ENCODE results near the gene ZNF366. TPM values are rescaled to one million over a fixed set of nuclear protein-coding genes. Genes with fewer than 3 reads are reported as not detected.

ZNF366 gene
- total RNA-seq, 2 experiments from 2014 or later, result 0.40 TPM; not detected in 1

DNA sequence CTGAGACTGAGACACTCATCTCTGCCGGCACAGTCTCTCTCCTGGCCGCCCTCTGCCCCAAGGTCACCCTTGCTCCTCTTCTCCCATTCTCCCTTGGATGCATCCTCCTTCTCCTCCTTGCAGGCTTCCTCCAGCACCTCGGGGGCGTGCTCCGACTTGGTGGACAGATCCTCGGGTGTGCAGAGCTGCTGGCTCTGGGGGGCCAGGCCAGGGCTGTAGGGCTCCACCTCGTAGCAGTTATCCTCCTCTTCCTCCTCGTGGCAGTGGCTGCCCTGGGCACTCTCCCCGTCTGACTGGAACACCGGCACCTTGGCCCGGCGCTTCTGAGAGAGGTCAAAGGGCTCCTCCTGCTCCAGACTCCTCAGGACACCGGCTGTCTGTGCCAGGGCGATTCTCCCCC is 63.3 kb downstream of the ZNF366 start:
- Mint-ChIP-seq H3K36me3 (no peaks in the 10 kb centered on the region), H3K4me3 (no peak overlapping the region), H3K9me3 (no peaks in the 10 kb centered on the region), H3K27ac (no peak overlapping the region), H3K27me3 (peaks cover 7% of the 10 kb centered on the region), H3K4me1 (no peaks in the 10 kb centered on the region)
- DNase-seq (no peak), ATAC-seq (ENCODE audit: low read depth) (no peak)
- POLR2A ChIA-PET, result no interaction called here

DNA sequence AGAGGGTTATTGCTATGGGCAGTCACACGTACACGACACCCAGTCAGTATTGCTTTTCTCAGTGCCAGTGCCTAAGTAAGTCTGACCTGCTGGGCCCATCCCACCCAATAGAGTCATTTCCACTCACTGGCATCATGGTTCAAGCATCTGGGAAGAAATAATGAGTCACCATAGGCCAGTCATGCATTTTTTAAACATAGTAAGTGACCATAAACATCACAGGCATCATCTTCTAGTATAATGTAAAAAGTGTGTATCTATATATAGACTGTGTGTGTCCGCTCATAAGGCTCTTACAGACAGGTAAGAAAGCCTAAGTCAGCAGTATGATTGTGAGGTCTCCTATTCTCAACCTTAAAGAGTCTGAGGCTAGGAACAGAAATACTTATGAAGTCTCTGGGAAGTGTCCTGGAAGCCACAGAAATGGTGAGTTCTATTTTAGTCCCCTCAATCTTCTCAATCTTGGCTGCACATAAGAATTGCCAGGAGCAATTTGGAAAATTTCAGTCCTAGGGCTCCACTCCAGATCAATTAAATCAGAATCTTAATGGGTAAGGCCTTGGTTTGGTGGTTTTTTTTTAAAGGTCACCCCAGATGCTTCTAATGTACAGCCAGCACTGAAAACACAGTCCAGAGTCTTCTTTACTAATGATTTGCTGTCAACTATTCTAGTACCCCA is 65.2 kb downstream of the ZNF366 start:
- Mint-ChIP-seq H3K9me3 (no peaks in the 10 kb centered on the region), H3K36me3 (no peaks in the 10 kb centered on the region), H3K4me3 (no peak overlapping the region), H3K4me1 (no peaks in the 10 kb centered on the region), H3K27me3 (no peaks in the 10 kb centered on the region), H3K27ac (no peak overlapping the region)
- POLR2A ChIA-PET, result no interaction called here
- ATAC-seq (ENCODE audit: low read depth) (no peak), DNase-seq (no peak)

DNA sequence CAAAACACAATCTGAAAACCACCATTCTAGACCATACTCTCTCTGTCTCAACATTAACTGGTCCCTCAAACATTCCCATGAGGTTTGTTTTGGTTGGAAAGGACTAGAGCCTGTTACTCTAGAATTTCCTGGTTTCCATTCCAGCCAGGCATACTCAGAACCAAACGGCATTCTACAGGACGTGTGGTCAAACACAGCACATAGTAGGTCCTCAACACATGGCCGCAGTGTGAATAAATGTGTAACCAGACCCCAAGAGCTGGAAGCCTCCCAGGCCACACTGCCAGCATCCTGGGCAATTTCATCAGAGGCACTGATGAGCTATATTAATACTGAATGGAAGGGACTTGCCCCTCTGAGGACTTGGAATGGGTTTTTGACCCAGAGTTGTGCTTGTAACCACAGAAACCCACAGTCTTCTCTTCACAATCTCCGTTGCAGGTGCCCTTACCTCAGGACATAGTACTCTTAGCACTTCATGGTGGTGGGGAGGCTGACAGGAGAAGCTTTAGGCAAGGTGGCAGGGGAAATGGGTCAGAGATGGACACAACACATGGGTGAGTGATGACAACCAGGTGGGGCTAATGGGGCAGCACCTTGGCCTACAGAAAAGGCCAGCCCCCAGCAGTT is 66.0 kb downstream of the ZNF366 start:
- POLR2A ChIA-PET, result no interaction called here
- Mint-ChIP-seq H3K36me3 (no peaks in the 10 kb centered on the region), H3K27ac (no peak overlapping the region), H3K9me3 (no peaks in the 10 kb centered on the region), H3K27me3 (no peaks in the 10 kb centered on the region), H3K4me3 (no peak overlapping the region), H3K4me1 (no peaks in the 10 kb centered on the region)
- DNase-seq, result no peak
- no peak for ATAC-seq (ENCODE audit: low read depth)

DNA sequence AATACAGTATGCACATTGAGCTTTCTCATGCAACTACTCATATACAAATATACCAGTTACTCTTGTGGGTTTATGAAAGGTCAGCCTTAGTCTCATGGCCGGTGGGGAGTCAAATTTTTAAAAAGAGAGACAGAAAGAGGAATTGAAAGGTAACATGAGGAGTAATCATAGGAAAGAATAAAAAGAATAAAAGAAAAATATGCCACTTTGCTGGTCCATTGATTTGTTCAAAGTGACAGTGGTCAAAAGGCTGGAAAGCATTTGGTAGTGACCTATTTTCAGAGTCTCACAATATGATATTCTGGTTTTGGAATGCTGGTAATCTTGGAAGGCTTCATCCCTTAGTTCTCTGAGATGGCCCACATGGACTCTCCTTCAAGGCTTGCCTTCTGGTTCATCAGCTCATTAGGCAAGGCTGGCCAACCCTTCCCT is 67.0 kb downstream of the ZNF366 start:
- H3K4me3 Mint-ChIP-seq, result no peak overlapping the region
- H3K27ac Mint-ChIP-seq, result no peak overlapping the region
- H3K9me3 Mint-ChIP-seq, result no peaks in the 10 kb centered on the region
- POLR2A ChIA-PET, result no interaction called here
- ATAC-seq (ENCODE audit: low read depth) (no peak), DNase-seq (no peak)
- H3K4me1 Mint-ChIP-seq, result no peaks in the 10 kb centered on the region
- no peaks in the 10 kb centered on the region for H3K36me3 Mint-ChIP-seq
- H3K27me3 Mint-ChIP-seq, result no peaks in the 10 kb centered on the region

DNA sequence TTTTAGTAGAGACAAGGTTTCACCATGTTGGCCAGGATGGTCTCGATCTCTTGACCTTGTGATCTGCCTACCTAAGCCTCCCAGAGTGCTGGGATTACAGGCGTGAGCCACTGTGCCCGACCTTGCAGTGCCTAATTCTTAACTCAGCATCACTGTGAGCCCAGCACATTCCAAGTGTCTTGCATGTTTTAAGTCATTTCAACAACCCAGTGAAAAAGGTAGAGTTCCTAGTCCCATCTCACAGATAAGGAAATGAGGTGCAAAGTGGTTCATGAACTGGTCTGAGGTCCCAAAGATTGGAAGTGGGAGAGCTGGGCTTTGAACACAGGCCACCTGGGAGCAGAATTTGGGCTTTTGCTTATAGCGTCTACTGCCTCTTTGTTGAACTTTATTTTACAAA is 68.0 kb downstream of the ZNF366 start:
- Mint-ChIP-seq H3K4me3 (no peak overlapping the region), H3K4me1 (no peaks in the 10 kb centered on the region), H3K9me3 (no peaks in the 10 kb centered on the region), H3K36me3 (no peaks in the 10 kb centered on the region), H3K27ac (no peak overlapping the region), H3K27me3 (peaks cover 2% of the 10 kb centered on the region)
- ATAC-seq (ENCODE audit: low read depth) (no peak), DNase-seq (no peak)
- POLR2A ChIA-PET, result interaction anchor here (0.6 kb wide), 1 partner anchor 507 kb away, joined by 4 read pairs; no protein-coding TSS in a partner anchor

DNA sequence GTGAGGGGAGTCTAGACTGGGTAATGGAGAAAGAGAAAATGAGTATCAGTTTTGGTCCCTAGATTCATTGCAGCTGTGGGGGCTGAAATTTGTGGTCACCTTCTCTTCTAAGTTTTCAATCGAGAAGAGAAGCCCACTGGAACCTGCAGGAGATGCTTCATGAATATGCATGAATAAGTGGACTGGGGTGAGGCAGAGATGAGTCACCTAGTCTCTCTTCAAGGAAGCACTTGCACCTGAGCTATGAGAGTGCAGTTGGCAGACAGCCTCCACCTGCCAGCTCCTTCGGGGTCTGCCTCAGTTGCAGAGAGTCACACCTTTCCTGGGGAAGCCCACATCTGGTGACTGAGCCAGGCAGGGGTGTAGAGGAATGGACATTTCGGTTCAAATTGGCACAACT is 69.1 kb downstream of the ZNF366 start:
- no peaks in the 10 kb centered on the region for H3K9me3 Mint-ChIP-seq
- no peak for ATAC-seq (ENCODE audit: low read depth)
- POLR2A ChIA-PET, result no interaction called here
- H3K27ac Mint-ChIP-seq, result no peak overlapping the region
- DNase-seq, result no peak
- H3K36me3 Mint-ChIP-seq, result no peaks in the 10 kb centered on the region
- peaks cover 4% of the 10 kb centered on the region for H3K27me3 Mint-ChIP-seq
- H3K4me3 Mint-ChIP-seq, result no peak overlapping the region
- no peaks in the 10 kb centered on the region for H3K4me1 Mint-ChIP-seq

DNA sequence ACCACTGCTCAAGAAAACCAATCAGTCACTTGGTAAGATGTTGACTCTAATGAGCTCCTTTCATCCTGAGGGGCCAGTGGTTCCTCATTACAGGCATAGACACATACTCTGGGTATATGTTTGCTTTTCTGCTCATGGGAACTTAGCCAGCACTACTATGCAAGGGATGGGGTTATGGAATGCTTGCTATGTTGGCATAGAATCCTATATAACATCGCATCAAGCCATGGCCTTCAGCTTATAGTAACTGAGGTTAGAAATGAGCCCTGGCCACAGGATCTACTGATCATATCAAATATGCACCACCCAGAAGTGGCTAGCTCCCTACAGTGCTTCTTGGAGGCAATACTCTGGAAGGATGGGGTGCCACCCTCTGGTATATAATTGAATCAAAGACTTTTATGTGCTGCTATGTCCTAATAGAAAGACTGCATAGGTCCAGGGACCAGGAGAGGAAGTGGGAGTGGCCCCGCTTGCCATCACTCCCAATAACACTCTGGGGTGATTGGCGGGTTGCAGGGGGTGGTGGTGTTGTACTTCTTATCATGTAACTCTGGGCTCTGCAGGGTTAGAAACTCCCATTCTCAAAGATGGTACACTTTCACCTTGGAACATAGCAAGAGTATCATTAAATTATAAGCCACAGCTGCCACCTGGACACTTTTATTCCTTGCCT is 70.3 kb downstream of the ZNF366 start:
- ATAC-seq (ENCODE audit: low read depth) (no peak), DNase-seq (no peak)
- no peaks in the 10 kb centered on the region for H3K9me3 Mint-ChIP-seq
- H3K36me3 Mint-ChIP-seq, result no peaks in the 10 kb centered on the region
- H3K27ac Mint-ChIP-seq, result no peak overlapping the region
- peaks cover 4% of the 10 kb centered on the region for H3K27me3 Mint-ChIP-seq
- H3K4me3 Mint-ChIP-seq, result no peak overlapping the region
- H3K4me1 Mint-ChIP-seq, result no peaks in the 10 kb centered on the region
- POLR2A ChIA-PET, result no interaction called here

DNA sequence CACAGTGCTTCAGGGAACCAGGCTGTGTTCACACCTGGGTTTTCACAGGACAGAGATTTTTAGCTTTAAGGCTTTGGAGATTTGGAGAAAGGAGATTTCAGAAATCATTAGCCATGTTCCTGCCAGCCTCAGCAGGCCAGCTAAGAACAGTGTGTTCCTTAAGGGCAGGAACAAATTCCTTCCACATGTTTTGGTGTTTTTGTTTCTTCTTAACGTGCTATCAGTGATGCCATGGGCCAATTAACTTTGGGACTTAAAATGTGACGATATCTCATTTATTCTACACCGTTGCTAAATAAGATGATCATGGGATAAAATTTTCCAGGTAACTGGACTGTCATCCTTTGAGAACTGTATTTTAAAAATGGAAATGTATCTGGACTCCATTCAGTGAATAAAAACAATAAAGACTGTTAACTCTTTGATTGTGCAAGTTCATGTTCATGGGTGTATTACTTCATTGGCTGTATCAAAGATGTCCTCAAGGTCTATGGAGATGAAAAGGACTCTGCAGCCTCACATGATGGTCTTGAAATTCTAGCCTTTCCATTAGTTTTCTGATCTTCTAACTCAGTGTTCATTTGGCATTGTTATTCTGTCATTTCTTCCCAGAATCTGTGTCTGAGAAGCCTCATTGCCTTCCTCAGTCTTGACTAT is 72.3 kb downstream of the ZNF366 start:
- POLR2A ChIA-PET, result no interaction called here
- H3K27me3 Mint-ChIP-seq, result peaks cover 4% of the 10 kb centered on the region
- H3K36me3 Mint-ChIP-seq, result no peaks in the 10 kb centered on the region
- no peak for ATAC-seq (ENCODE audit: low read depth)
- no peak for DNase-seq
- no peaks in the 10 kb centered on the region for H3K9me3 Mint-ChIP-seq
- H3K4me1 Mint-ChIP-seq, result no peaks in the 10 kb centered on the region
- H3K27ac Mint-ChIP-seq, result no peak overlapping the region
- no peak overlapping the region for H3K4me3 Mint-ChIP-seq

DNA sequence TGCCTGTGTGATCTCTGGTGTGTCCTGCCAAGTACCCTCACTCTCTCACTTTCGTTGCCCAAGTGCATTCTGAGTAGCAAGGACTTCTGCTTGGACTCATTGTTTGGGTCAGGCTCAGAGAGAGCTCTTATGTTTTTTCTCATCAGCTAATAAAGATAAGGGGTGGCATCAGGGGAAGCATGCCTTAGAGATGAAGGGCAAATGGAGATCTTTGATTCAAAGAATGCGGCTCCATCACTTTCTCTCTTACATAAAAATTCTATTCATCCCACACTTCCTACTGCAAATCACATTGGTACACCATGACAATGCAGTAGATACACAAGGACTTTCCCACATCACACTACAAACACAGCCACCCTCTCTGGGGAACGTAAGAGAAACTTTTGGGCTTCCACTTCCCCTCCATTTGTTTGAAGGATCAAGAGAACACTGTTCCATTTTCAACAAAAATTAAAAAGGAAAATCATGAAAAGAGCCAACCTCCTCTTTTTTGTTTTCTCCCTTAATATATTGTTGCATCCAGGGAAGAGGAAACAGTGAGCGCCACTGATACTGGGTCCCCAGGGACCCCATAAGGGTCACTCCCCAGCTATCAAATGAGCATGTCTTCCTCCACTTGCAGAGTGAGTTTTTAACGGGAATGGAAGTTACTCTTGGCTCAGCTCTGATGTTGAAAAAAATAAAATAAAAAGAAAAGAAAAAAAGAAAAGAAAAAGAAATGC is 73.0 kb downstream of the ZNF366 start:
- Mint-ChIP-seq H3K4me3 (no peak overlapping the region), H3K9me3 (no peaks in the 10 kb centered on the region), H3K36me3 (no peaks in the 10 kb centered on the region), H3K4me1 (no peaks in the 10 kb centered on the region), H3K27ac (no peak overlapping the region), H3K27me3 (peaks cover 4% of the 10 kb centered on the region)
- POLR2A ChIA-PET, result no interaction called here
- DNase-seq (no peak), ATAC-seq (ENCODE audit: low read depth) (no peak)

DNA sequence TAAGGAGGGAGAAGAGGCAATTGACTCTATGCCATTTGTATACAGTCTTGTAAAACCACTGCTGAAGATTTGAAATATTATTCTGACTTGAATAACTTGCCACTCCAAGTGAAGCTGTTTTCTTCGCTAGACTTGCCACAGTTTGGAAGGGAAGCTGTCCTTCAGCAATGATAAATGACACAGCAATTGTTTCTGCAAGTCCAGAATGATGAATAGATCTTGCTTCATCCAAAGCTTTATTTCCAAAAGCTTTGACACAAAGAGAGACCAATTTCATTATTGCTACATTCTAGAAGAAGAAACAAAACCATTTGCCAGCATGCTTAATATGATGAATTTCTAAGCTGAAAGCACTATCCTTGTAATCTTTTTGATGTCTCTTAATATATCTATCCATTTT is 73.7 kb downstream of the ZNF366 start:
- no peak overlapping the region for H3K27ac Mint-ChIP-seq
- POLR2A ChIA-PET, result no interaction called here
- ATAC-seq (ENCODE audit: low read depth) (no peak), DNase-seq (no peak)
- no peaks in the 10 kb centered on the region for H3K9me3 Mint-ChIP-seq
- no peak overlapping the region for H3K4me3 Mint-ChIP-seq
- peaks cover 7% of the 10 kb centered on the region for H3K27me3 Mint-ChIP-seq
- H3K4me1 Mint-ChIP-seq, result no peaks in the 10 kb centered on the region
- no peaks in the 10 kb centered on the region for H3K36me3 Mint-ChIP-seq

DNA sequence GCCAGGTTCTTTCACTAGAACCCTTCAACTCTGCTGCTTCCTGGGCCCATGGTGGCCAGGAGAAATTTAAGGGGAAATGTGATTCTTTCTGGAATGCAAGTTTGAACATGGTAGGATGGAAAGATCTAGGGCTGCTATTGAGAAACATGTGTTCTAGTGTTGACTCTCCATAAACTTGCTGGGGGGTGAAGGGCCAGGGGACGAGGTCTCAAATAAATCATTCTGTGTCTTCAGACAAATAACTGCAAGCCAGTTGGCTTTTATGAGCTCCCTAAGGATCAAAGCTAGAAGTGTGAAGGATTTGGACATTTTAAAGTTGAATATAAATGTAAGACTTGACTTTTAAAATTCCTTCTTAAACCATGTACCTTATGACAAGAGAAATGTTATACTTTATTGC is 78.5 kb downstream of the ZNF366 start:
- ATAC-seq (ENCODE audit: low read depth) (no peak), DNase-seq (no peak)
- H3K27ac Mint-ChIP-seq, result no peak overlapping the region
- no peak overlapping the region for H3K4me3 Mint-ChIP-seq
- H3K27me3 Mint-ChIP-seq, result peaks cover 14% of the 10 kb centered on the region
- H3K9me3 Mint-ChIP-seq, result no peaks in the 10 kb centered on the region
- no peaks in the 10 kb centered on the region for H3K36me3 Mint-ChIP-seq
- no peaks in the 10 kb centered on the region for H3K4me1 Mint-ChIP-seq
- POLR2A ChIA-PET, result no interaction called here

DNA sequence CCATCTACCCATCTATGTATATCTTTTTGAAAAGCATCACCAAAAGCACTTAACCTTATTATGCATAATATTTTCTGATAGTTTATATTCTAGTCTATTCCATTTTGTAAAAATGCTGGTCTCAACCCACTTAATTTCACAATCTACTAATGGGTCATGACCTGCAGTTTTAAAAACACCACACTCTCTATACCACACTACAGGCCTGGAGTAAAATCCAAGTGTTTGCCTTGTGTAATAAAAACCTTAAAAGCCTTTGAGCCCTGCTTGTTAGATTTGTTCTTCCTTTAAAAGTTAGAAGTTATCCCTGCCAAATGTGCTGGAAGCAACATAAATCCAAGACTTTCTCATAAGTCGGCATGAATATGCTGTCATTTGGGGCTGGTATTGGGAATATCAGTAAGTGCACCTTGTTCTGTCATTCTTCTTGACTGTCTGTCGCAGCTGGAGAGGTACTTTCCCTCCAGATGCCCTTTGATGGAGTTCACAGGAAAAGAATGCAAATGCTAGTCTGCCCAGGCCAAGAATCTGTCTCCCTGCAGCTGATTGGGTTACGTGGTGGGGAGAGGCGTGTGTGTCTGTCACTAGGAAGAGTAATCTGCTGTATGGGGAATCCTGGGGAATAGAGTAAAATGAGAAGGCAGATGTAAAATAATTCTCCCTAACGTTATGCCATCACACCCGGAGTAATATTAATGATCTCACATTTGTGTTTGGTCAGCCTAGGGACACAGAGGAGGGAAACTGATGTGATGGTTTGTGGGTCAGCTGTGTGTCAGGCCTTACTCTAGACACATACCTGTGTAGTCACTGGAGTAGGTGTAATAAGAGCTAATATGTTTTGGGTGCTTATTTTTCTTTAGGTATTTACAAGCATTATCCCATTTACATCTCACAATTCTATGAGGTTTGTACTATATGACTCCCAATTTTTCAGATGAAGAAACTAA is 79.4 kb downstream of the ZNF366 start:
- Mint-ChIP-seq H3K9me3 (no peaks in the 10 kb centered on the region), H3K4me1 (no peaks in the 10 kb centered on the region), H3K36me3 (no peaks in the 10 kb centered on the region), H3K27me3 (peaks cover 14% of the 10 kb centered on the region), H3K4me3 (no peak overlapping the region), H3K27ac (no peak overlapping the region)
- POLR2A ChIA-PET, result no interaction called here
- ATAC-seq (ENCODE audit: low read depth), result no peak
- DNase-seq, result no peak

Measured in activated naive CD8-positive, alpha-beta T cell treated with anti-CD3 and anti-CD28 coated beads, Interleukin-2, amount 10 ng/mL, durations not matched to agents 7 days and 5 days (primary cell).